Memory B cell (primary cell): ENCODE data around the gene PROC.

Experiments used
- ATAC-seq: fragments of 150-1000 bp; cut with Tn5 transposase; 2 replicates; pipeline ENCODE4 v1.10.0; 2021; ENCODE audit warnings: low read depth, mild to moderate bottlenecking, moderate library complexity
- DNase-seq, 2 donors: peaks; one replicate each; pipeline ENCODE4 v3.0.0; 2022; ENCODE audit warnings: low spot score in 2 of 2
- H3K27ac Mint-ChIP-seq: one replicate; pipeline ENCODE4 v1.8.0; 2022; ENCODE audit warnings: mild to moderate bottlenecking, moderate library complexity, mixed read lengths
- H3K27me3 Mint-ChIP-seq: one replicate; pipeline ENCODE4 v1.8.0; 2022; ENCODE audit warnings: mixed read lengths
- H3K36me3 Mint-ChIP-seq: one replicate; pipeline ENCODE4 v1.8.0; 2022; ENCODE audit warnings: mild to moderate bottlenecking, mixed read lengths
- H3K4me1 Mint-ChIP-seq: one replicate; pipeline ENCODE4 v1.8.0; 2022; ENCODE audit warnings: mixed read lengths
- H3K4me3 Mint-ChIP-seq: one replicate; pipeline ENCODE4 v1.8.0; 2022; ENCODE audit warnings: mild to moderate bottlenecking, moderate library complexity, mixed read lengths
- H3K9me3 Mint-ChIP-seq: one replicate; pipeline ENCODE4 v1.8.0; 2022; ENCODE audit warnings: mixed read lengths

The PROC gene

GRCh38 chr2:127418300-127419111 is at the start of gene PROC:
Gene PROC (plus strand): TSS chr2:127418427. CDS start chr2:127419943, 1,516 bp downstream.
- H3K27ac Mint-ChIP-seq = no peak within 1 kb of the TSS
- ATAC-seq = no peak
- no peaks in the 10 kb centered on the region for H3K9me3 Mint-ChIP-seq
- peaks cover 26% of the 10 kb centered on the region for H3K4me1 Mint-ChIP-seq
- H3K4me3 Mint-ChIP-seq = peak within 1 kb of the TSS; percentile 83
- no peaks in the 10 kb centered on the region for H3K36me3 Mint-ChIP-seq
- no peak for DNase-seq
- H3K27me3 Mint-ChIP-seq = peaks cover 2% of the 10 kb centered on the region

GRCh38 chr2:127370010-127370409 is 48.2 kb upstream of the PROC start:
- peaks cover 31% of the 10 kb centered on the region for H3K36me3 Mint-ChIP-seq
- peaks cover 29% of the 10 kb centered on the region for H3K4me1 Mint-ChIP-seq
- no peak for ATAC-seq

GRCh38 chr2:127371037-127371436 is 47.2 kb upstream of the PROC start:
- peaks cover 25% of the 10 kb centered on the region for H3K4me1 Mint-ChIP-seq
- no peak overlapping the region for H3K27ac Mint-ChIP-seq
- peaks cover 14% of the 10 kb centered on the region for H3K9me3 Mint-ChIP-seq
- H3K36me3 Mint-ChIP-seq = peaks cover 36% of the 10 kb centered on the region
- ATAC-seq = no peak
- H3K27me3 Mint-ChIP-seq = no peaks in the 10 kb centered on the region
- no peak overlapping the region for H3K4me3 Mint-ChIP-seq
- DNase-seq = no peak

More at GRCh38 chr2:127370010-127370409, 48.2 kb upstream of the PROC start:
- H3K4me3 Mint-ChIP-seq = no peak overlapping the region
- H3K27me3 Mint-ChIP-seq = no peaks in the 10 kb centered on the region
- DNase-seq = no peak
- no peak overlapping the region for H3K27ac Mint-ChIP-seq
- H3K9me3 Mint-ChIP-seq = peaks cover 10% of the 10 kb centered on the region

- ATAC-seq = no peak
- Mint-ChIP-seq H3K4me1 (peaks cover 22% of the 10 kb centered on the region), H3K4me3 (no peak overlapping the region), H3K36me3 (peaks cover 41% of the 10 kb centered on the region), H3K27ac (no peak overlapping the region), H3K27me3 (no peaks in the 10 kb centered on the region), H3K9me3 (peaks cover 14% of the 10 kb centered on the region)
- DNase-seq = no peak
Measured at GRCh38 chr2:127373362-127374083, 44.7 kb upstream of the PROC start.

- no peak overlapping the region for H3K4me3 Mint-ChIP-seq
- peaks cover 14% of the 10 kb centered on the region for H3K9me3 Mint-ChIP-seq
- ATAC-seq (no peak), DNase-seq (no peak)
- peaks cover 29% of the 10 kb centered on the region for H3K36me3 Mint-ChIP-seq
- H3K27me3 Mint-ChIP-seq = no peaks in the 10 kb centered on the region
- peaks cover 28% of the 10 kb centered on the region for H3K4me1 Mint-ChIP-seq
- no peak overlapping the region for H3K27ac Mint-ChIP-seq
Measured at GRCh38 chr2:127376257-127376656, 42.0 kb upstream of the PROC start.

- no peak for ATAC-seq
- Mint-ChIP-seq H3K4me1 (peaks cover 26% of the 10 kb centered on the region), H3K4me3 (no peak overlapping the region), H3K27me3 (no peaks in the 10 kb centered on the region), H3K27ac (no peak overlapping the region), H3K36me3 (peaks cover 24% of the 10 kb centered on the region), H3K9me3 (peaks cover 14% of the 10 kb centered on the region)
- DNase-seq = no peak
Measured at GRCh38 chr2:127377262-127377661, 41.0 kb upstream of the PROC start.

- Mint-ChIP-seq H3K27ac (no peak overlapping the region), H3K4me1 (peaks cover 34% of the 10 kb centered on the region), H3K36me3 (peaks cover 22% of the 10 kb centered on the region), H3K9me3 (peaks cover 10% of the 10 kb centered on the region), H3K27me3 (no peaks in the 10 kb centered on the region), H3K4me3 (no peak overlapping the region)
- DNase-seq = no peak
- no peak for ATAC-seq
Measured at GRCh38 chr2:127378720-127379119, 39.5 kb upstream of the PROC start.

GRCh38 chr2:127379712-127380355 is 38.4 kb upstream of the PROC start:
- peaks cover 38% of the 10 kb centered on the region for H3K4me1 Mint-ChIP-seq
- H3K4me3 Mint-ChIP-seq = no peak overlapping the region
- DNase-seq = no peak

GRCh38 chr2:127381762-127382161 is 36.5 kb upstream of the PROC start:
- no peak overlapping the region for H3K4me3 Mint-ChIP-seq
- H3K27ac Mint-ChIP-seq = no peak overlapping the region
- DNase-seq (no peak), ATAC-seq (no peak)
- no peaks in the 10 kb centered on the region for H3K9me3 Mint-ChIP-seq
- peaks cover 42% of the 10 kb centered on the region for H3K4me1 Mint-ChIP-seq
- no peaks in the 10 kb centered on the region for H3K27me3 Mint-ChIP-seq
- peaks cover 10% of the 10 kb centered on the region for H3K36me3 Mint-ChIP-seq

More at GRCh38 chr2:127379712-127380355, 38.4 kb upstream of the PROC start:
- peaks cover 4% of the 10 kb centered on the region for H3K9me3 Mint-ChIP-seq
- ATAC-seq = no peak
- H3K36me3 Mint-ChIP-seq = peaks cover 17% of the 10 kb centered on the region
- no peaks in the 10 kb centered on the region for H3K27me3 Mint-ChIP-seq
- no peak overlapping the region for H3K27ac Mint-ChIP-seq

- H3K27ac Mint-ChIP-seq = peak overlapping the region; percentile 31
- H3K4me1 Mint-ChIP-seq = peaks cover 43% of the 10 kb centered on the region
- H3K27me3 Mint-ChIP-seq = no peaks in the 10 kb centered on the region
- ATAC-seq (no peak), DNase-seq (no peak)
- peaks cover 8% of the 10 kb centered on the region for H3K36me3 Mint-ChIP-seq
- H3K9me3 Mint-ChIP-seq = no peaks in the 10 kb centered on the region
- no peak overlapping the region for H3K4me3 Mint-ChIP-seq
Measured at GRCh38 chr2:127382831-127383230, 35.4 kb upstream of the PROC start.

GRCh38 chr2:127384529-127384928 is 33.7 kb upstream of the PROC start:
- peaks cover 8% of the 10 kb centered on the region for H3K36me3 Mint-ChIP-seq
- no peaks in the 10 kb centered on the region for H3K27me3 Mint-ChIP-seq
- peaks cover 51% of the 10 kb centered on the region for H3K4me1 Mint-ChIP-seq
- no peak overlapping the region for H3K4me3 Mint-ChIP-seq
- ATAC-seq (no peak), DNase-seq (no peak)
- H3K9me3 Mint-ChIP-seq = no peaks in the 10 kb centered on the region
- H3K27ac Mint-ChIP-seq = peak overlapping the region; percentile 38

- peaks cover 53% of the 10 kb centered on the region for H3K4me1 Mint-ChIP-seq
- peaks cover 8% of the 10 kb centered on the region for H3K36me3 Mint-ChIP-seq
- H3K9me3 Mint-ChIP-seq = no peaks in the 10 kb centered on the region
- no peak for ATAC-seq
- H3K27ac Mint-ChIP-seq = peak overlapping the region; percentile 99
- no peak for DNase-seq
- peak overlapping the region; percentile 90 for H3K4me3 Mint-ChIP-seq
- H3K27me3 Mint-ChIP-seq = no peaks in the 10 kb centered on the region
Measured at GRCh38 chr2:127386246-127386645, 32.0 kb upstream of the PROC start.

- ATAC-seq (peak; percentile 68), DNase-seq (peak; percentile 83 to 85)
- no peaks in the 10 kb centered on the region for H3K27me3 Mint-ChIP-seq
Measured at GRCh38 chr2:127386764-127387654, 31.2 kb upstream of the PROC start.

More at GRCh38 chr2:127386764-127387654, 31.2 kb upstream of the PROC start:
- Mint-ChIP-seq H3K27ac (peak overlapping the region; percentile 99), H3K4me1 (peaks cover 52% of the 10 kb centered on the region), H3K9me3 (no peaks in the 10 kb centered on the region), H3K4me3 (peak overlapping the region; percentile 90), H3K36me3 (peaks cover 8% of the 10 kb centered on the region)
